Renal pelvis (tissue), 12 donors: ENCODE measurements around the gene FANK1. TPM values are rescaled to one million over a fixed set of nuclear protein-coding genes. Genes with fewer than 3 reads are reported as not detected.

Source experiments
- DNase-seq: peaks from one replicate; pipeline ENCODE4 v3.0.0-alpha.2; 2013
- long read RNA-seq, 16 experiments: transcript quantifications; one replicate each; lab custom pipeline, GENCODE V29; 2026
- polyA plus RNA-seq, 3 donors: library from polyadenylated mRNA; unstranded; fragments of 120-200 nt; gene quantifications; one replicate each; pipeline ENCODE4 v1.2.1, GENCODE V29; 2013; ENCODE audit not compliant: insufficient read length in 3 of 3

FANK1 gene, protein sequence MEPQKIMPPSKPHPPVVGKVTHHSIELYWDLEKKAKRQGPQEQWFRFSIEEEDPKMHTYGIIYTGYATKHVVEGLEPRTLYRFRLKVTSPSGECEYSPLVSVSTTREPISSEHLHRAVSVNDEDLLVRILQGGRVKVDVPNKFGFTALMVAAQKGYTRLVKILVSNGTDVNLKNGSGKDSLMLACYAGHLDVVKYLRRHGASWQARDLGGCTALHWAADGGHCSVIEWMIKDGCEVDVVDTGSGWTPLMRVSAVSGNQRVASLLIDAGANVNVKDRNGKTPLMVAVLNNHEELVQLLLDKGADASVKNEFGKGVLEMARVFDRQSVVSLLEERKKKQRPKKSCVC
- polyA plus RNA-seq = 10 to 100 TPM; 10.0 to 14.9 (median 11.7) TPM
- long read RNA-seq, donor 1, partial matches to known transcripts = 0 of 1 reads
- long read RNA-seq, donor 1, other reads (novel, unspliced or antisense) = 0 of 1 reads
- long read RNA-seq, donor 2 = 0 reads
- long read RNA-seq, donor 3 = 0 reads
- long read RNA-seq, donor 4 = 0 reads
- long read RNA-seq, donor 5 = 0 reads
- long read RNA-seq, donor 6 = 0 reads
- long read RNA-seq, donor 7 = 0 reads
- long read RNA-seq, donor 8 = 0 reads
- long read RNA-seq, donor 9 = 0 reads
- long read RNA-seq, donor 10, partial matches to known transcripts = 0 of 1 reads
- long read RNA-seq, donor 10, other reads (novel, unspliced or antisense) = 0 of 1 reads
- long read RNA-seq, donor 11 = 0 reads
- long read RNA-seq, donor 12 = 0 reads
- long read RNA-seq, donor 13 = 0 reads
- long read RNA-seq, donor 14 = 0 reads
- long read RNA-seq, donor 15, partial matches to known transcripts = 0 of 2 reads
- long read RNA-seq, donor 15, other reads (novel, unspliced or antisense) = 0 of 2 reads
- long read RNA-seq, donor 16 = 0 reads

DNA sequence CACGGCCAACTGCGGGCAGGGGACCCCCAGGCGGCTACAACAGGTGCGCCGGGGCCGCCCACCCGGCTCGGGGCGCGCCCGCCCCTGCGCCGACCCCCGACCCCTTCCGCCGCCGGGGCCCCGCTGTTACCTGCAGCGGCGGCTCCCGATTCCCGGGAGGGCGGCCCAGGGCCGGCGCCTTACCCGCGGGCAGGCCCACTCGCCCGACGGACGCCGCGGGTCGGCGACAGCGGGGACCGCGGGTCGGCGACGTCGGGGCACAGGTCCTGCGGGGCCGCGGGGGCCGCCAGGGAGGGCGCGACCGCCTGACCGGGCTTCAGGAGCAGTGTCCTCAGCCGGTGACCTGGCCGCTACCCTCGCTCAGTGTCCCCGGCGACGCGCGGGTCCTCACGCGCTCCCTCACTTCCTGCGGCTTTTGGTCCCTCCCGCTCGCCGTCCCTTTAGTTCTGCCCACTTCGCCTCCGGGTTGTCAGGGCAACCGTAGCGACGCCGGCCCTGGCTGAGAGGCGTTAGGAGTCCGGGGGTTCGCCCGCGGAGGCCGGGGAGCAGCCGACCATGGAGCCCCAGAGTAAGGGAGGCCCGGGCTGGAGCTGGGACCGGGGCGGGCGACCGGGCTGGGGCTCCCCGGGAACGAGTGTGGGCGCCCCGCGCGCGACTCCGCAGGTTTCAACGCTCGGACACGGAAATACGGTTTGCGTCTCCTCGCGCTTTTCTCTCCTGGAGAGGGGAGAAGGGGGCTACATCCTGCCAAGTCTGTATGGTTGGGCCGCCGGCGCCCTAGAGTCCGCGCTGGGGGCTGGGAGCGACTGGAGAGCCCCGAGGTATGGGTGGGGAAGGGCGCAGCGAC, at the start of gene FANK1:
Gene FANK1, plus strand, starts transcription at position 477 of the 847 bp plus-strand sequence. Its CDS starts 79 bp downstream, at position 556.
- peak; percentile 90 for DNase-seq

DNA sequence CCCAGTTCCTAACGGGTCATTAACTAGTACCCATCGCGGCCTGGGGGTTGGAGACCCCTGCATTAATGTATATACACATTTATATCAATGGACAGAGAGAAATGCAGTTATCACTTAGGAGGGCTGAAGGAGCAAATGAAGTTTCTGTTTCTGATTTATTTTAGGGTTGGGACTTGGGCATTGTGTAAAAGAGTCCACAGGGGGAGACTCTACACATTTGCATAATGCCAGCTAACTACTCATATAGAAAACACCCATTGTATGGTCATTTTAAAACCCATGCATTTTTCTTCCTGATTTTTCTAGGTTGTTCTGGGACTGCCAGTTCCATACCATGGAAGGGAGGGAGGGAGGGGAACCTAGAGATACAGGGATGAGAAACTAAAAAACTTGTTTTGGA, 49.5 kb upstream of the FANK1 start:
- no peak for DNase-seq

DNA sequence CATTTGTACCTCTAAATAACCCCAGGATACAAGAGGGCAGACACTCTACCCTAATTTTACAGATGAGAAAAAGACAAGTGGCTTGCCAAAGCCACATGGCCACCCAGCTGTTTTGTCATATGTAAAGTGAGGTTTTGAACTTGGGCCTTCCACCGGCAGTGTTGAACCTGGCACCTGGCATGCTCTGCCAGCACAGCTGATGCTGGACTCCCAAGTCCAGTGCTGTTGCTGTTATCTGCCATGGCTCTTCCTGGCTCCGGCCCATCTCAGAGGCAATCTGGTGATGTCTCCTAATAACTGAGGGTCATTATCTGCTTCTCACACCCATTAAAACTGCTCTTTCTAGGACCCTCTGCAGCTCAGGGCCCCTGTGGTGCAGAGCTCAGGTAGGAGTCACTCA, 48.0 kb upstream of the FANK1 start:
- DNase-seq = no peak

DNA sequence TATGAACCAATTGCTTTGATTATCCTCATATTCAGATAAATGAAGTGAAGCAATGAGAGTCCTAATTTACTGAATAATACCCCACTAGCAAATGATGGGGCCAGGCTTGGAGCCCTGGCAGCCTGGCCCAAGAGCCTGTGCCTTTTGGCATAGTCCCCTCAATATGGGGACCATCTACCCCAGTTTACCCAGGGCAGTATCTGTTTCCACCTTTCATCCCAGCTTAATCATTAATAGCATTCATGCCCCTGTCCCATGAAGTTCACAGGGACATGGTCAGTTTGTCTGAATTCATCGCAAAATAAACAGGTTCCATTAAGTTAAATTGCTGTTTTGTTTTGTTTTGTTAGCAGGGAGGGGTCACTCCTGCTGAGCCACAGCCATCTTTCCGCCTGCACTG, 47.5 kb upstream of the FANK1 start:
- DNase-seq = no peak

DNA sequence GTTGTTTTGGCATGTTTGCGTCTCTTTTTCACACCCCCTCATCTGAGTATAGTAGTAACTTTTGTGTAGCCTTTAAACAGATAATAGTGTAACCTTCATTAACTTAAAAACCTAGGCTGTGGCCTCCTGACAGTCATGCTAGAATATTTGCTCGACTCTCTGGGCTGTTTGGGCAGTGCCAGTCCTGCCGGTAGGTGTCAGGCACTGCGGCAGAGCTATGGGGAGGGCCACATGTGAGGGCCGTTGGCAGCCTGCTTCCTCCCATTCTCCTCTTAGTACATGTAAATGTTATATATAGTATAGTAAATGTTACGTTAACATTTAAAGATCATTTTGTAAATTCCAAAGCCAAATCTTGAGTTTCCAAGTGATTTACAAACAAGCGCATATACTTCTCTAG, 46.9 kb upstream of the FANK1 start:
- DNase-seq = no peak

DNA sequence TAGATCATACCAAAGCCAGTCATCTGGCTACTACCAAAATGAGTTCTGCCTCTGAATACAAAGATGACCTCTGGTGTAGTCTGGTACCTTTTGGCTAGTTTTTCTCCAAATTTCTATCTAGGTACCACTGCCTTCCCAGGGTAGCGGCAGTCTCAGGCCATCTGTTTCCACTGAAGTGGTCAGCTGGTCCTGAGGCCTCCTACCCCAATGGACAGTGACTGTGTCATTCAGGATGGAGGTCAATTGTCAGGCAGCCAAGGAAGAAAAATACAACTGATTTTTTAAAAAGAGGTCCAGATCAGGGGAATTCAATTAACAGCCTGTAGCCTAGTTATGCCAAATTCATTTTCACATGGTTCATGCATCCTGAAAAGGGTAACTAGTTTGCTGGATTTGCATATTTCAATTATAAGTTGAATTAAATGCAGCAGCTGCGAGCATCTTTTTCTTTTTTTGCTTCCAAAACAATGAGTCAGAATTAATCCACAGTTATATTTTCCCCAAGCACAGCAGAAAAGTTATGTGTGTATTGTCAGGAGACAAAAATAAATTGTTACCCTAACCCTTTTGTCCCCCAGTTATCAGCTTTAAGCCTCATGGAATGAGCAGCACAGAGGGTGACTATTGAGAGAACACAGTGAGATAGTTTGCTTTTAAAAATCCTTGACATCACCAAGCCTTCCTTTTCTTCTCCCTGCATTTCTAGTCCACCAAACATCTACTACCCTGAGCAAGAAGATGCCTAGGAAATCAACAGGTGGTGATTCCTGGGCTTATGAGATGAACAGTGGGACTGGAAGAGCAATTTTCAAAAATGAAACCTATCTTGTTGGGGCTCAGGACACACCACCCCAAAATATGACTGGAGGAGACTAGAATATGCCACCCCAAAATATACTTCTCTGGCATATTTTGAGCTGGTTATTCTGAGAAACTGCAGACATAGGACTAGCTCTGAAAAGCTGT, 45.3 kb upstream of the FANK1 start:
- DNase-seq = no peak

DNA sequence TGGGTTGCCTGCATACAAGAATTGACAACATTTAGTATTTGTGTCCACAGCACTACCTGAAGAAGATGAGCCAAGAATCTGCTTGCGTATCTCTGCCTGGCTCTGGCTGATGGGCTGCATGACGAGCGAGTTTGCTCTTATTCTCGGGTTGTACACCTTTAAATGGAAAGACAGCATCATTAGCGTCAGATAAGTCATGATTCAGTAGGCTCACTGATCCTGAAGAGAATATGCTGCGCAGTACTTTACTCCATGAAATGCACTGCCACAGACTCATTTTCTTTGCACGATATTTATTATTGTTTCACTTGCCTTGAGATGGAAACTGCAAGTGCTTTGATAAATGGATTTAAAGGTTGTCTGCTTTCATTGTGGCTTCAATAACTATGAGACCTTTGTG, 43.9 kb upstream of the FANK1 start:
- DNase-seq = no peak

DNA sequence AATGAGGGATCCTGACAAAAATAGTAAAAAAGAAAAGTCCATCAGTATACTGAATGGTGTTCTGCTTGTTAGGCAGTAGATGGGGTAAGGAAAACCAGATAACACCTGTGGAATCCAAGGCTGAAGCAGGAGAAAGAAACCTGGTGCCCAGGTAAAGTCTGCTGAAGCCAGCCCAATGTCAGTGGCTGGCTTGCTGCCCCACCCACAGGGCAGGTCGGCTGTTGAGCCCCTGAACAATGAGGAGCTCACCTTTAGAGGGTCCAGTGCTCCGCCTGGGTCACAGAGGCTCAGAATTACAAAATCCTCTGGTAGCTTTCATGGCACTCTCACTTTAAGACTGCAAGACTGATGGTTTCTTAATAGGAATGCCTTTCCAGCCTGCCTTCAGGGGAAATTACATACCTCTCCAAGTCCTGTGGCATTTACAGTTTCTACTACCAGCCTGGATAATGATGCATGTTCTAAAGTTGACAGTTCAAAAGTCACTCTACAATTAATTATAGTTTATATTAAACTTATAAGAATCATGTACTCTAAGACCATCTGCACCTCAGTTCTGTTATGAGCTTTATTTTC, 39.1 kb upstream of the FANK1 start:
- DNase-seq = no peak

DNA sequence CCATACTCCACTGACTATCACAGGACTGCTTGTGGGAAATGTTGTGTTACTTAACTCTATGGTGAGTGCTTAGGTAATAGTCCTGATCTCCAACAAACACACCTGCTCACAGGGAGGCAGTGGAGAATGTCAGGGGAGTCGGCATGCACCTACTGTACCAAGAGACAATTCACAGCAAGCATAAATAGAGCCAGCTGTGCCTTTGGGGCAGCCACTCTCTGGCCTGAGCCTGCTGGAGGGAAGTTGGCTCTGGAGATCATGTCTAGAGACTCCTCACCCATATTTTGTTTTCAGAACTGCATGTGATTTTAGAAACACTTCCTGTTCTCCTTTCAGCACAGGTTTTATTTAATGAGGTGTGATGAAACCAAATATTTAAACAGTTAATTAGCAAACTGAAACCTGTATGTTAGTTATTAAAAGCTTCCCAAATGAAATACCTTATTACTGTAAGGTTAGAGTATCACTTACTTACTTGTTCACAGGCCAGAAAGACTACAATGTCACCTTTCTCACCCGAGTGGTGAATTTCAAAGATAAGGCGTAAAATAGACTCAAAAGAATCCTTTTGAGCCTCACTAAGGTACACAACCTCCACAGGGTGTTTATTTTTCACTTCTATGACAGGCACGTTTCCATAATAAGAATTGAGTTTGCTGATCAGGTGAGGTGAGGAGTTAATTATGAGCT, 37.1 kb upstream of the FANK1 start:
- DNase-seq = no peak

DNA sequence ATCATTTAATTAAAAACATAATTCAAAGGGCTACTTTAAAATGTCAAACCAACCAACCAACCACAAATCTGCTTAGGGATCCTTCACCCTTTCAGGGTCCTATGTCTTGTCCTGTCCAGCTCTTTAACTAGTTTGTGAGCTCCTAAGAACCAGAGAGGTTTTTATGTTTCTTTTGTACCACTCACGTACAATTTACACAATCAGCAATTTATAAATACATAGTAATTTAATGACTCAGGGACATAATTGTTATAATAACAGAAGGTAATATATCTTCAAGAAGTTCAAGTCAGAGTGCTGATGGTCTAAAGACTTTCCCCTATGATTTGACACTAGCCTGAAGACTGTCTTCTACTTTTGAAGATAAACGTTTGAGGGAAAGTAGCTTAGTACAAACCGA, 31.2 kb upstream of the FANK1 start:
- no peak for DNase-seq

DNA sequence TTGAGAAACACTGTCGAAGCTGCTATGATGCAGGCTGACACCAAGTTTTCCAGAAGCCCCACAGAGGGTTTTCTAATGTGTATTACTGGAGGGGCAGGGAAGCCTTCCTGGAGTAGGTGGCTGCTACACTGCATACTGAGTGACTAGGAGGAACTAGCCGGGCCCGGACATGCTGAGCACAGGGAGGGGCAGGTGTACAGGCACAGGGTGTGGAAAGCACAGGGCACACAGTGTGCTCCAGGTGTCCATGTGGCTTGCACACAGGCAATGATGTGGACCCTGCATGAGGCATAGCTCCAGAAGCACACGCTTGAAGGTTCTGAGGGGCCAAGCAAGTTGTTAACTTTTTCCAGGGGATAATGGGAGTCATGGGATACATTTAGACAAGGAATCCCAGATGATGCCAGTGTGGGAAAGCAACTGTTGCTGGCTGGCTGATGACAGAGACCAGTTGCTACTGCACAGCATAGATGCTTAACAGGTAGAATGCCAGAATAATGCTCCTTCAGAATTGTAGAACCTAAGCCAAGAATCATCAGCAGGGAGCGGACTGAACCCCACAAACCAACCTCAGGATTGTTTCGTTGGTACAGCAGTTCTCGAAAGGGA, 29.8 kb upstream of the FANK1 start:
- DNase-seq = no peak

DNA sequence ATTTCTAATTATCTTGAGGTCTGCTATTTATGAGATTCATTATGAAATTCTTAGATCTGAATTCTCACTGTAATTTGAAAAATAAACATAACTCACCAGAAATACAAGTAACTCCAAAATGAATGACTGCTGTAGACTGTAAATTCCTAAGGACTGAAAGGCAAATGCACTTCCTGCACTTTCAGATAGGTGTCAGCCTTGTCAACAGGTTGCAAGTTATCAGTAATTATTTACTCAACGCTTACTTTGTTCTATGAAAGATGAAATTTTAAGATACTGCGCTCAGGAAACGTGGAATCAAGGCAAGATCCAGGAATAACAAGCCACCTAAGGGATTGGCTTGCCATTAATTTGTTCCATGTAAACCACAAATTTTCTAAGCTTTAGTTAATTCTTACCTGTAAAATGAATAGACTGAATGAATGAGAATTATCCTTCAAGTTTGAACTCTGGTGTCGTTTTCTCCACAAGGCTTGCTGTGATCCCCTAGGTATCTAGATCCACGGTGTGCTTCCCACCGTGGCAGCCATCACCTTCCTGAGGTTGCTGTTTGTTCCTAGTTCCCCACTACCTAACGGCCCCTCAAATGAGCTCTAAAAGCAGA, 27.9 kb upstream of the FANK1 start:
- peak; percentile 17 for DNase-seq

DNA sequence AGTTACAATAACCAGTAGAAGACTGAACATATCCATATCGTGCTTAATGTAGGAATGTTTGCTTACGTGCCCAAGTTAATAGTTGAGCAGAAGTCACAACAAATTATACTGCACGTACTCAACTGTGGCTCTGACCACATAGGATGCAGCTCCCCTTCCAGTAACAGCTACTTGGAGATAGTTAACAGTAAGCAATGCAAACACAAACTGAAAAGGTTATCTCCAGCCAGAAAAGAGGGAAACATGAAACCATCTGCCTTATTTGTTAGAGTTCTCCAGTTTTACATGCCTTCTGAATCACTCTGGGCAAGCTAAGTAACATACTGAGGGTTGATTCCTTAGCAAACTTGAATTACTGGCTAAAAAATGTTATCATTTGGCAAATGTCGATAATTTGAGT, 25.0 kb upstream of the FANK1 start:
- DNase-seq = no peak

DNA sequence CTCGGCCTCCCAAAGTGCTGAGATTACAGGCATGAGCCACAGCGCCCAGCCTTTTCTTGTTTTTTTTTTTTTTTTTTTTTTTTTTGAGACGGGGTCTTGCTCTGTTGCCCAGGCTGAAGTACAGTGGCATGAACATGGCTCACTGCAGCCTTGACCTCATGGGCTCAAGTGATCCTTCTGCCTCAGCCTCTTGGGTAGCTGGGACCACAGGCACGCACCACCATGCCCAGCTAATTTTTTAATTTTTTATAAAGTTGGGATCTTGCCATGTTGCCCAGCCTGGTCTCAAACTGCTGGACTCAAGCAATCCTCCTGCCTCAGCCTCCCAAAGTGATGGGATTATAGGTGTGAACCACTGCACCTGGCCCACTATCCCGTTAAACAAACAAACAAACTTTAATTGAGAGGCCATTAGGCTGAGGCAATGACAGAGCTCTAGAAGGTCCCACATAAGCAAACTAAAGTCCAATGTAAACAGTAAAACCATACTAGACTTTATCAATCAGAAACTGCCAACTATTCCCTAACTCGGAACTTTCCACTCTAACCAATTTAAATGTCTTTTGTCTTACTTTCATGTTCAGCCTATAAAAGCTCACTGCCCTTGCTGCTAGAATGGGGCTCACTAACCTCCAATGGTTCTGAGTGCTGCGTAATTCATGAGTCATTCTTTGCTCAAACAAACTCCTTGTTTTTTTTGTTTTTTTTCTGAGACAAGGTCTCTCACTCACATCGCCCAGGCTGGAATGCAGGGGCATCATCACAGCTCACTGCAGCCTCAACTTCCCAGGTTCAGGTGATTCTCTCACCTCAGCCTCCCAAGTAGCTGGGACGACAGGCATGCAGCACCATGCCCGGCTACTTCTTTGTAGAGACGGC, 17.2 kb upstream of the FANK1 start:
- DNase-seq = no peak

DNA sequence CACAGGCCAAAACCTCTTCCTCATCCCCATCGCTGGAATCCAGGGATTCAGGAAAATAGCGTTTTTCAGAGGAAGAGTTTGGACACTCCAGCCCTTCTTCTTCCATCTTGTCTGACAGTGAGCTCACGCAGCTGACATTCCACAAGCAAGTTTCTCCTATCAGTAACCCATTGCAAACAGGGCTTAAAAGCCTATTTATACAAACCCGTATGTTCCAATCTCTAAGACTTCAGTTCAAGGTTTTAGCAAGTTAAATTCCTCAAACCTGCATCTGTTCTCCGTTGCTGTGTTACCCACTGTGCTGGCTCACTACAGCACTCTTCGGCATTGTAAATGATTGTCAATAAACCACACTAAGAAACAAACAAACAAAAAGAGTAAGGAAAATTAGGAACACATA, 15.6 kb upstream of the FANK1 start:
- no peak for DNase-seq

DNA sequence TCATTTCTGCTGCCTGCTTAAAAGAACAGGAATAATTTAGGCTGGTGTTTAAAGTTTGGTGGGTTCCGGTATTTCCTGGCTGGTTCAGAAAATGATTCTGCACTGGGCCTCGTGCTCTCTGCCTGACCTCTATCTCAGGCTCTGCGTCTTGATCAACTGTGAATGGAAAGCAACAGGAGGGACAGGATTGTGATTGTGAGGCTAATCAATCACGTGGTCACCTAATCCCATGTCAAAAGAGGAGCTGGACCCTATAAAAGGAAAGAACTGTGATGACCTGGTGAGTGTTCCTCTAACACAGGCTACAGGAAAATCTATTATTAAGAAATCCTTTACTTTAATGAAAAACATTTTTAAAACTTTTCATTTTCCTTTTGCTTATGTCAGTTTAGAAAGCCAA, 15.2 kb upstream of the FANK1 start, which contains the start of gene DHX32:
Gene DHX32, minus strand, starts transcription at position 101 of the 400 bp plus-strand sequence. CDS start 468 bp downstream, outside the sequence.
- no peak for DNase-seq

DNA sequence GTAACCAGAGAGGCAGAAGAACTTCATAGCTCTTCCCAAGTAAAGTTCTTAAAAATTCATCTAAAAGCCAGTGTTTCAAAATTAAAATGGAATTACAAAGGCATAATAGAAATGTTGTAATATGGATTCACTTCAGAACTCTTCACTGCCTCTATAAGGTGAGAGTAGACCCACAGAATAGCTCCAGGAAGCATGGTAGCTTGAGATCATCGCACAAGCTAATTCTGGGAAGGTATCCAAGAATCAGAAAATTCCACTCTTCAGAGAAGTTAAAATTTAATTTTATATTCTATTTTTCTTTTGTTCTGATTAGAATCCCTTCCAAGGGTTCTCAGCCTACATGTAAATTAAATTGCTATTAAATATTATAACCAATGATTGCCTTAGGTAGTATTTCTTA, 13.8 kb upstream of the FANK1 start:
- no peak for DNase-seq

DNA sequence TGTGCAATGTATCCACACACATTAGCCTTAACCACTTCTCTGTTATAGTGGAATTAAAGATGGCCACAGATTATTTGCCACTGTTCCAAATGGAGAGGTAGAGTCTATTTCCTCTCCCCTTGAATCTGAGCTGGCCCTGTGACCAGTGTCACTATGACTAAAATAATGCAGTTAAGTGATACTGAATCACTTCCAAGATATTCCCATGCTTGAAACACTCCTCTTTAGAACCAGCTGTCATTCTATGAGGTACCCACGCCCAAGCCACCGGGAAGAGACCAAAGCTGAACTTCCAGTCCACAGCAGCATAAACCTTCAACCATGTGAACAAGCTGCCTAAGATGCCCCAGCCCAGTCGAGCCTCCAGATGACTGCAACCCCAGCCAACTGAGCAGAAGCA, 13.2 kb upstream of the FANK1 start:
- DNase-seq = no peak
